Measurements from ENCODE around the gene BMS1.
"Not testable (repeated sequence)": the region's sequence is repeated elsewhere in the genome, so short reads cannot be mapped to it uniquely, and the experiment has no call there.

BMS1 gene

DNA sequence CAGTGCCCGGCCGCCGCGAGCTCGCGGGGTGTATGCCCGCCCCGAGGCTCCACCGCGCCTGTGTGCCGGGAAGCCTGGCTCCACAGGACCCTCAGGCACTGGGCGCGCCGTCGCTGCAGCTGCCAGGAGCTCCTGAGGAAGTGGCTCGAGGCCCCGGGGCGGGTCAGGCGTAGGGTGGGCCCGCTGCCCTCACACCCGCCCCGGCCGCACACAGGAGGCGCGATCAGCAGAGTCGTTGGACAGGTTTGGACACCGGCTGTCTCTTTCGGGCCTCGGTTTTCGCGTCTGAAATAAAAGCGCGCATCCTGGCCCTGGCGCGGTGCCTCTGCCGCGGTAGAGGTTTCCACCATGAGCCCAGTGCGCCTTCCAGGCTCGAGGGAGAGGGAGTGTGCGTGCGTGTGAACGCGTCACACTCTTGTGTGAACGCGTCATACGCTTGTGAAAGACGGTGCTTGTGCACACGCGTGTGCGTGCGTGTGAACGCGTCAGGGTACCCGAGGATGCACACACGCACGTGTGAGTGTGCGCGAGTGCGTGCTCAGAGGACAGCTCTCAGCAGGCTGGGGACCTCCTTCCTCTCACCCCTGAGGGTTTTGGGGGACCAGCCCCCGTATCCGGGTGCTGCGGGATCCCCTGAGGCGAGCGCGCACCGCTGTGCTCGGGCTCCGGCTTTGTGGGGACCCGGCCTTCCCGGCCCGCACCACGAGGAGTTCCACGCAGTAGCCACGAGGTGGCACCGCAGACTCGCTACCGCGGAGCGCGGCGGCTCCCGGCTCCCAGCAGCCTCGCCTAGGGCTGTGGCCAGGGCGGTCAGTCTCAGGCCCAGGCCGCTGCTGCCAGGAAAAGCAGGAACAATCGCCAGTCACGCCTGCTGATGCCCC is 83.8 kb downstream of the BMS1 start:
- DNase-seq = peak; percentile 78

DNA sequence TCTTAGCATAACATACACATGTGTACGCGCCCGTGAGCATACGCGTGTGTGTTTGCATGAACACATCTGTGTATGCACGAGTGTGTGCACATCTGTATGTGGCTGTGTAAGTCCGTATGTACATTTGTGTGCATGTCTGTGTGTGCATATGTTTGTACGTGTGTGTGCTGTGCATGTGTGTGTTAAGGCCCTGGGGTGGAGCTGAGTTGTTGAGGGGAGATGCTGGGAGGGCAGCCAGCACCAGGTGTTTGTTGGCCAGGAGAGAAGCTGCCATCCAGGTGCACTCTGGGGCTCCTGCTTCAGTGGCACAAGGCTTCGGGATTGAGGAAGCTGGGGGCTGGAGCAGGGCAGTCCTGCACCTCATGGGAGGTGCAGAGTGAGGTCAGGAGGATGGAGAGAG is 85.0 kb downstream of the BMS1 start:
- DNase-seq = no peak

DNA sequence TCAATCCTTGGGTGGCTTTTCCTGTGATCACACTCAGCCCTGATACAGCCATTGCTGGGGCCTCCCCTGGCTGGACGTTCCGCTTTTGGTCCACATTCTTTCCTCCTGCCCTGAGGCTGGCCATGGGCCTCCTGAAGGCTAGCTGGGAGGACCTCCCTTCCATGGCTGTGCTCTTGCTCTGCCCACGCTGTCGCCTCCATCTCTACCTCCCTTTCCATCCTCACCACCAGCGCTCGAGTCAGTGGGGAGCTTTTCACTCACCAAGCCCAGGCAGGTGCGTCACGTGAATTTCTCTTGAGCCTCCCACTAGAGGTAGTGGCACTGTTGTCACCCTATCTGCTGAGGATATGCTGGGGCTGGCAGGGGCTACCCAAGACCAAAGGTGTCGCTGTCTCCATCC is 85.9 kb downstream of the BMS1 start:
- no peak for DNase-seq

DNA sequence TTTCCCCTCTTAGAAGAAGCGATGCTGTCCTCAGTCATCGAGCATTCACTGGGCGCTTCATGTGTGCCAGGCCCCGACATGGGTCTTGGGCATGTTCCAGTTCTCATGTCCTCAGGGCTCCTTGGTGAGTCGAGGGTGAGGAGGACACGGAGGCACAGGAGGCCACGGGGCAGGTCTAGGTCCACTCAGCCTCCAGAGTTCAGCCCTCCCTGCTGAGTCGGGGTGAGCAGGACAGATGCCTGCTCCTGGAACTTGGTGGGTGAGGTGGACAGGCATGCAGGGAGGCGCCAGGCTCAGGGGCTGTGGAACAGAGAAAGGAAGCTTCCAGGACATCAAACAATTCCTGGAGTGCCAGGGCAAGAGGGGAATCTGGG is 87.4 kb downstream of the BMS1 start:
- DNase-seq = no peak

DNA sequence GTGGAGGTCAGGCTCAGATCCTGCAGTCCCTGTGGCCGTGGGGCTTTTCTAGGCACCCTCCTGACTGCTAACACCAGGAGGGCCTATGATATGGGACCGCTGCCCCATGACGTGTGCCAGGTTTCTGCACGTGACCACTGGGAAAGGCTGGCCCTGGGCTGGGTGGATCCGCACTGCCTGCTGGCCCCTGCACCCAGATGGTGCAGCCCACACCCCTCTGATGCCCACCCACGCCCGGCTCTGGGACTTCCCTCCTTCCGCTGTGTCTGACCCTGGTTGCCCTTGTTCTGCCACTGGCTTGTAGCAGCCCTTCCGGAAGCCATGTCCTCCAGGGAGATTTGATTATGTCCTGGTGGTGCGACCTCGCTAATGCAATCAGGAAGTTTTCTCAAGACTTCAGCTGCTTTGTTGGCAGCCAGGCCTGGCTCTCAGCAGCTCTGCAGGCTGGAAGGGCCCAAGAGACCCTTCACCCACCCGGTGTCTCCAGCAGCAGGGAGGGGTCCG is 88.6 kb downstream of the BMS1 start:
- not testable (repeated sequence) for DNase-seq

DNA sequence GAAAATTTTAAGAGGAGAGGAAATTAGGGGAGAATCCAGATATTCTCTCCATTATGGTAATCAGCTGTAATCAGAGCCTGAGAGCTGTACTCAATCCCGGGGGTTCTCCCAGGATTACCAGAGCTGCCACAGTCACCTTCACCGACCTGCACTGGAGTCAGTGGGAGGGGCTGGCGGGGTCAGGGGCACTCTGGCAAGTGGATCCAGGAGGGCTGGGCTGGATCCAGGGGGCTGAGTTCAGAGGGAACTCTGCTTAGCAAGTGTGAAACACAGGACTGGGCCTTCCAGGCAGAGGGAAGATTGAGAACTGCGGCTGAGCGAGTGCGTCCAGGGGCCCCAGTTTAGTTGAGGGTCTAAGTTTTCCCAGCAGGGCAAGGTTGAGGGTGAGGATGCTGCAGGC is 89.2 kb downstream of the BMS1 start:
- DNase-seq = no peak

DNA sequence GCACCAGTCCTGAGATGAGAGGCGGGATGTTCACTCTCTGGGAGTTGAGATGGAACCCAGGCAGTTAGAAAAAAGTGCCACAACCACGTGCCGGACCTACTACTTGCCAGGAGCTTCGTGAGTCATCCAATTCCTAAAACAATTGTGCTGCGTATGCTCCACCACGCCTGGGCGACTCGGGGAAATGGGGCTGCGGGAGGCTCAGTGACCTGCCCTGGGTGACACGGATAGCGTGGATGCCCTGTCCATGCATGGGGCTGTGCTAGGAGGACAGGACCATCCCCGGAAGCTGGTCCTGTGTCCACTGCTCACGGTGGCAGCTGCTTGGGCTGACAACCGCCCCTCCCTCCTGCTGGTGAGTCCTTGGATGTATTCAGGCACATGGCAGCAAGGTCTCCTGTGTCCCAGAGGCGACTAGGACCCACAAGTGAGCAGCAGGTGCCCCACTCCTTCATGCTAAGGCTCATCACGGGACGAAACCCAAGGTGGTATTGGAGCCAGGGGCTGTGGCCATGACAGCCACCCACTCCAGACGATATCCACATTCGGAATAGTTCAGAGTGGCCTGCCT is 90.4 kb downstream of the BMS1 start:
- no peak for DNase-seq

DNA sequence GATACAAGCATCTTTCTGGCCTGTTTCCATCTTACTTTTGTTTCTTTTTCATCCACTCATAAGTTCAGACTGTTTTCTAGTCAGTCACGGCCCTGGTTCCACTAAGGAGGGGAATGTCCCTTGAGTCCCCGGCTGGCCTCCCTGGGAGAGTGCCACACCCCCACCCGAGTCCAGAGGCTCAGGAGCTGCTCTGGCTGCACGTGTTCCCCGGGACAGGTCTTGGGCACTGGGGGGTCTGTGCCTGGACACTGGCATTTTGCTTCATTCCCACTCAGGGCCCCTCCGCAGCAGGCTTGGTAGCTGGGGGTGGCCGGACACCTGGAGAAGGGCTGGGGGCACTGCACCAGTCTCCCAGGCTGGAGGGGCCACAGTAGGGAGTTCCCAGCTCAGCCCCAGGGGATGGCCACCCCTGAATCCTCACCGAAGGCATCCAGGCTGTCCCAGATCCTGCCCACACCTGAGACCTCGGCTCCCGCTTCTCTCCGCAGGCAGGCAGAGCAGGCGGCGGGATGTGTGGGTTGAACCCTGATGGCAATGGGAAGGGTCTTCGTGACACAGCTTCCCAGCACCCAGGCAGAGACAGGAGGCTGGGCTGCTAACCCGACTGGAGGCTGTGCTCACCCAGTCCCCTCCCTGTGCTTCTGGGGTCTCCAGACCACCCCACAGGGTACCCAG is 92.3 kb downstream of the BMS1 start:
- no peak for DNase-seq

DNA sequence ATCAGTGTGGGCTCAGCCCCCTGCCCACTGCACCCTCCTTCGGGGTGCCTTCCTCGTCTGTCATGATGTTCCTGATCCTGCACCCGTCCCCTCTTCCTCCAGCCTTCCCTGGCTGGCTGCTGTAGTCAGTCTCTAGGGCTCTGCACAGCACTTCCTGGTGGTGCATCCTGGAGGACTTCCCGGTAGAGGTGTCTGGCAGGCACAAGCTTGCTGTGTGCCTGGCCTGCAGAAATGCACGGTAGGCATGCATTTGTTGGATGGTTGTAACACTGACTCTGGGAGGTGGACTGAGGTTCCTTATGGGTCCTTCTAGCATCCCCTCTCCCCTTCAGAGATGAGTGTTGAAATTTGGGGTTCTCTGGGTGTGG is 92.8 kb downstream of the BMS1 start:
- DNase-seq = no peak

DNA sequence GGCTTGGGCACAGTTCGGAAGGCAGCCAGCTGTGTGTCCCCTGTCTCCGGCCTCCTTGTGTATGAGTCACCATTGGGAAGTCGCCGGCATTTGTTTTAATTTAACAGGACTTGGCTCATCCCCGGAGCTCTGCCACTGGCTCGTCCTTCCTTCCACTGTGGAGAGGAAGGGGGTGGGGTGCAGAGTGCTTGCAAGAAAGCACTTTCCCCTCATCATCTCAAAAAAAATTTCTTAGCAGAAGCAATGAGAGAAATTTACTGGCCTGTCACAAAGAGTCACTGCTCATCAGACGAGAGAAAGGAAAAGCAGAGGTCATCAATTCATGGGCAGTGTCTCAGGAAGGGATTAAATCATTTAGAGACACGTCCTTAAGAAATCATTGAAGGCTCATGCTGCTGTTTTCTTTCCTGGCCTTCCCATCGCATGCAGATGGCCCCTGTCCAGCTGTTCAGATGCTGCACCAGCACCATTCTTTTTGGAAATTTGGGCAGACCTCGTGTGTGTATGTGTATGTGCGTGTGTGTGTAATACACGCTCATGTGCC is 93.3 kb downstream of the BMS1 start:
- DNase-seq = no peak

DNA sequence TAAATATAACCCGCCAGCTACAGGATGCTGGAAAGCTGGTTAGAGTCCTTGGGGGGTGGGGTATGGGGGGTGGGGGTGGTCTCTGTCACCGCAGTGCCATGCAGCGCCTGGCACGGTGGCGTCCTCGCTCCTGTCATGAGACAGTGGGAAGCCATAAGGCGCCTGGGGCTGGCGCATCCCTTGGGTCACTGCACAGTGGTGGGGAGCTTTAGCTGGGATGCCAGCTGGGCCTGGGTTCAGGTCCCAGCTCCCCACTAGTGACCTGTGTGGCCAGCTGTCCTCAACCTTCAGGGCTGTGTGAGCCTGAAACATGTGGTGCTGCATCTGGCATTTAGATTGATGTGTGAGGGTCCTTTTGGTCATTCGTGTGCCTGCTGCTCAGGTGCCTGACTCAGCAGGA is 93.9 kb downstream of the BMS1 start:
- DNase-seq = no peak

DNA sequence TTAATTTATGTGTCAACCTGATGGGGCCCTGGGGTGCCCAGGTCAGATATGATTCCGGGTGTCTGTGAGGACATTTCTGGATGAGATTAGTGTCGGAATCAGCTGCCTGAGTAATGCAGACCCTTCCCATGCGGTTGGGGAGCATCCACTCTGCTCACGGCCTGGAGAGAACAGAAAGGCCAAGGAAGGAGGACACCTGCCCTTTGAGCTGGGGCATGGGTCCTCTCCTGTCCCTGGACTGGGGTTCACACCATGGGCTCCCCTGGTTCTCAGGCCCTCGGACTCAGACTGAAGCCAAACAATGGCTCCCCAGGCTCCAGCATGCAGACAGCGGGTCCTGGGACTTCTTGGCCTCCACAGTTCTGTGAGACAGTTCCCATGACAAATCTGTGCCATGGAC is 94.3 kb downstream of the BMS1 start:
- no peak for DNase-seq

DNA sequence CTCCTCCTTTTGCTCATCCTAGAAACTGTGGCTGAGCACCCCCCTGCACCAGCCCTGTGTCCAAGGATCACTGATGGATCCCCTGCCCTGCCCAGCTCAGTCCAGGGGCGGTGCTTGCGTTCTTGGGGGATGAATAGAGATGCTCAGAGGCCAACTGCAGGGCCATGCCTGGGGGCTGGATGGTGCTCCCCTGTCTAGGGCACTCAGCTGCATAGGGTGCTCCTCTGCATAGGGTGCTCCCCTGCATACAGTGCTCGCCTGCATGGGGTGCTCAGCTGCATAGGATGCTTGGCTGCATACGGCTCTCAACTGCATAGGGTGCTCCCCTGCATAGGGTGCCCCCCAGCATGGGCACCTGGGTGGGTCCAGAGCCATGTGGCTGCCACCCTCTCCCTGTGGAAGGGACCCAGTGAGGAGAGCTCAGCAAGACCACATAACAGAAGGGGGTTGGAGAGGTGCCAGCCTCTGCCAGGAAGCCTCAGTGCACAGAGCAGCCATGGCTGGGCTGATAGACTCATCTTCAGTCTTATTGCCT is 95.0 kb downstream of the BMS1 start:
- DNase-seq = no peak

DNA sequence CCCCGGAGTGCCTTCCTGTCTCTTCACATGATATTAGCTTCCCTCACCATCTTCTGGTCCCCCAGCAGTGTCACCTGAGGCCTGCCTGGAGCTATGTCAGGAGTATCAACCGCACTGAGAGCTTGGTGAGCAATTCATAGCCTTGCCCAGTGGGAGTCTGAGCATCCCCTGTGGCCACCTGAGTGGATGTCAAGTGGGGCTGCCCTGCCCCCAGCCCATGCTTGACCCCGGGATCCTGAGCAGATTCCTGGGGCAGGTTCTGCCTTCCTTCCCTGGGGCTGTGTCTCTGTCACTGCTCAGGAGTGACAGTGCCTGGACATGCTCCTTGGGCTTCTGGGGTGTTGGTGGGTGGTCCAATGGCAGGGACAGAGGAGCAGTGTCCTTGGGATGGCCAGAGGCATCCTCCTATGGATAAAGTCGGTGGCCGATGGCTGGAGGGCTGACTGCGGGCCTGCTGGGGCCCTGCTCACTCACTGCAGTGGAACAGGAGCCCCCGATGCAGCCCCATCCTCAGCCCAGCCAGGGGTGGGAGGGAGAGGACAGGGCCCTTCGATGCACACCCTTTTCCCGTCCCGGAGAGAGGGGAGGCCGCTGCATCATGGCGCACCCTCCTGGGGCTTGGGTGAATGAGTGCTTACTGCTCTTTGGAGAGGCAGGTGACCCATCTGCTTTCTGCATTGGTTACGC is 95.7 kb downstream of the BMS1 start:
- DNase-seq = no peak

DNA sequence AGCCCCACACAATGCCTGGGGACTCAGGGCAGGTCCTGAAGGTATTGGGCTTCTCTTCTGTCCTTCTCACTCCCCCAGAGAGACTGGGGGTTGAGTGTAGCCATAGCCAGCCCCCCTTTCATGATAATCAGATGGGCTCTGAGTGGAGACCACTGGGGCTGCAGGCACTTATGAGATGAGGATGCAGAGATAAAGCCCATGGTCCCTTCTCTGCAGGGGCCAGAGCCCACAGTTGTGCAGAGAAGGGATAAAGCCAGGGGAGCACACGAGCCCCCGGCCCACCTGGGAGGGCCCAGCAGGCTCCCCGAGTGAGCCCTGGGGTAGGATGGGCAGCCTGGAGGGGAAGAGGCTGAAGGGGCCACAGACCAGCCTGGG is 96.2 kb downstream of the BMS1 start:
- no peak for DNase-seq

DNA sequence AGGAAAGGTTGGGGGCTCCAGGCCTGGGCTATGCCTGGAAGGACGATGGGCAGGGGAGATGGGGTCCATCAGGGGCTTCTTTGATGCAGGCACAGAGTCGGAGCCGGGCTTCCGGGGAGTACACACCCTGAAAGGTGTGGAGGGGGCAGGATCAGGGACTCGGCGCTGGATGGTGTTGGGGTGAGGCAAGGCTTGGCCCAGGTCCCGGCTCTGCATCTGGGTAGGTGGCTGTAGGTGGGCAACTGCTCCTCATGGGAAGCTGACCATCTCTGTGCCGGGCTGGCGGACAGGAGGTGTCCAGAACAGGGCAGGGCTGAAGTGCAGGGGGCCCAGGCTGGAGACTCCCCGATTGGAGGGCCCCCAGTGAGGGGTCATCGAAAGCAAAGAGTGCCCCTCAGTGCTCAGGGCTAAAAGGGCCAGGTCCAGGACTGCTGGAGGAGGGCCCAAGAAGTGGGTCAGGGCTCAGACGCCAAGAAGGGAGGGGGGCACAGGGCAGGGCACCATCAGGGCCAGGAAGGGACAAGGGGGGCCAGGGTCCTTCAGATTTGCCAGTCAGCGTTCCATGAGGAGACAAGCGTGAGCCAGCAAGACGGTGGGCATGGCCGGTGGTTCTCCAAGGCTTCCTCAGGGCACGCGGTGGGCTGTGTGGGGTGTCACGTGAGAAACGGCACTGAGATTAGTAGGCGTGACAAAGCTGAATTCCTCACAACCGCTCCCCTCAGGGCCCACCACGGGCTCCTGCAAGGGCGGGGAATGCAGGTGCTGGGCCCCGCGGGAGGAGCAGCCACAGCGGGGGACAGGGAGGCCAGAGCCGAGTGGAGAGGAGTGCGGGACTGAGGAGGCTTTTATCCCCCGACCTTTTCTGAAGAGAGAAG is 97.0 kb downstream of the BMS1 start:
- DNase-seq = no peak

DNA sequence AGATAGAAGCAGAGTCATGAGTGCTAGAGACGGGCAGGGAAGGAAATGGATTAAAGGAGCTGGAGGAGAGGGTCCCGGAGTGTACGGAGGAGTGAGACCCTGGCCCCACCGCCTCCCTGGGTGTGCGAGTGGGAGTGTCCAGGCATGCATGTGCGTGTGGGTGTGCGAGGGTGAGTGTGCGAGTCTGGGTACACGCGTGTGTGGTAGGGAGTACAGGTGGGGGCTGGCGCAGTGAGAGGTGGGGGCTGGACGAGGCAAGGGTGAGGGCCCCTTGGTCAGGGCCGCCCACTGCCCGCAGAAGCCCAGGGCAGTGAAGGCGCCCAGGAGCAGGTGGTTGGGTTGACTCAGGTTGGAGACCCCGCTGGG is 97.6 kb downstream of the BMS1 start:
- DNase-seq = no peak

DNA sequence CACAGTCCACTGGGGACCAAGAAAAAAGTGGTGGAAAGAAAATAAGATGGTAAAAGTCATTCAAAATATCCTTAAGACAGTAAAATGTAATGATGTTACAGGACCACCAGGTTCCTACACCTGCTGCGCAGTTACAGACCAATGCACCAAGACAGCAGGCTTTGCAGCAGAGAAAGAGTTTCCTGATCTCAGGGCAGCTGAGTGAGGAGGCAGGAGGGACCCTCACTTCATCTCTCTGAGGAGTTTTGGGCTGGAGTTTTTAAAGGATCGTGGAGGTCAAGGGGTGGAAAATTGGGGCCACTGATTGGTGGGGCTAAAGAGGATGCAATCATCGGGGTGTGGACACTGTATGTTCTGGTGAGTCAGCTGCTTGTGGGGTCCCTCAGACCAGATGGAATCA is 100.0 kb downstream of the BMS1 start:
- DNase-seq = no peak
